Progenitor cell of endocrine pancreas (in vitro differentiated cells): ENCODE measurements around the gene CCDC110. TPM values are rescaled to one million over a fixed set of nuclear protein-coding genes. Genes with fewer than 3 reads are reported as not detected.

ENCODE experiments used
- DNase-seq: peaks from one replicate; pipeline ENCODE4 v3.0.0; 2021; ENCODE audit warnings: low spot score; ENCODE audit not compliant: unreplicated experiment
- H3K27ac Mint-ChIP-seq: 2 replicates; pipeline ENCODE4 v1.8.0; 2021; ENCODE audit warnings: mild to moderate bottlenecking, moderate library complexity, mixed read lengths
- H3K27me3 Mint-ChIP-seq: 2 replicates; pipeline ENCODE4 v1.8.0; 2021; ENCODE audit warnings: mixed read lengths
- H3K36me3 Mint-ChIP-seq: 2 replicates; pipeline ENCODE4 v1.8.0; 2022; ENCODE audit warnings: mixed read lengths; ENCODE audit not compliant: insufficient read depth
- H3K4me1 Mint-ChIP-seq: 2 replicates; pipeline ENCODE4 v1.8.0; 2021; ENCODE audit warnings: low read depth, mixed read lengths
- H3K4me3 Mint-ChIP-seq: 2 replicates; pipeline ENCODE4 v1.8.0; 2021; ENCODE audit warnings: low read depth, mild to moderate bottlenecking, moderate library complexity, mixed read lengths
- H3K9me3 Mint-ChIP-seq: 2 replicates; pipeline ENCODE4 v1.8.0; 2021; ENCODE audit warnings: low read depth, mixed read lengths
- total RNA-seq: library from RNA; stranded (reverse); gene quantifications from 2 replicates; pipeline ENCODE4 v1.2.1, GENCODE V29; 2021
- TF ChIP-seq, protein P1 (sequence below): fragments of 200-600 bp; sonication (generic); IDR thresholded peaks from one replicate; pipeline ENCODE4 v1.5.0; 2021; ENCODE audit warnings: antibody characterized with exemption, mild to moderate bottlenecking; ENCODE audit not compliant: unreplicated experiment

The CCDC110 gene
- total RNA-seq, 1 donor from 2014 or later: 3.1 TPM

DNA sequence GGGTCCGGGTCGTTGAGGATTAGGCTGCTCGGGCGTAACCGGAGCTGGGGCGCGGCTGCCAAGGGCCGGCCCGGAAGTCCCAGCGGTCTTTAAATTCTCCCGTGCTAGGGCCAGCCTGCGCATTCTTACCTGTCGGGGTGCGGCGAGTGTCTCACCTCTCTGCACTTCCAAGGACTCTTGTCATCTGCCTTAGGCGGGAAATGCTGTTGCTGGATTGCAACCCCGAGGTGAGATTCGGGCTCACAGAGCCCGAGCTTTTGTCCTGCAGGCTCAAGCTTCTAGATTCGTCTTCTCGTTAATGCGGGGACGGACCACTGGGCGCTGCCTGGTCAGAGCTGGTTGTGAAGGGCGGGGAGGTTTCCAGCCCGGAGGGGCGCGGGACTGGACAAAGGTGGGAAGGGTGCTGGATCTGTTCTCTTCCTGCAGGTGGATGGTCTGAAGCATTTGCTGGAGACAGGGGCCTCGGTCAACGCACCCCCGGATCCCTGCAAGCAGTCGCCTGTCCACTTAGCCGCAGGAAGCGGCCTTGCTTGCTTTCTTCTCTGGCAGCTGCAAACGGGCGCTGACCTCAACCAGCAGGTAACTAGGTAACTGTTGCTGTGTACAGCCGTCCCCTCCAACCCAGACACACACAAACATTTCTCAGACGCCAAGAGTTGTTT, 74.7 kb downstream of the CCDC110 start, which contains the start of gene ANKRD37:
TSS of gene ANKRD37 (plus strand) at position 118 of the 662 bp plus-strand sequence. CDS start at position 201, 83 bp downstream.
- H3K36me3 Mint-ChIP-seq: peaks cover 8% of the 10 kb centered on the region
- H3K27me3 Mint-ChIP-seq: peaks cover 14% of the 10 kb centered on the region
- no peaks in the 10 kb centered on the region for H3K9me3 Mint-ChIP-seq
- peaks cover 11% of the 10 kb centered on the region for H3K4me1 Mint-ChIP-seq
- H3K4me3 Mint-ChIP-seq: peak within 1 kb of the TSS; percentile 83
- peak within 1 kb of the TSS; percentile 98 for H3K27ac Mint-ChIP-seq
- peak; percentile 21 for DNase-seq
- TF ChIP-seq, protein P1, sequence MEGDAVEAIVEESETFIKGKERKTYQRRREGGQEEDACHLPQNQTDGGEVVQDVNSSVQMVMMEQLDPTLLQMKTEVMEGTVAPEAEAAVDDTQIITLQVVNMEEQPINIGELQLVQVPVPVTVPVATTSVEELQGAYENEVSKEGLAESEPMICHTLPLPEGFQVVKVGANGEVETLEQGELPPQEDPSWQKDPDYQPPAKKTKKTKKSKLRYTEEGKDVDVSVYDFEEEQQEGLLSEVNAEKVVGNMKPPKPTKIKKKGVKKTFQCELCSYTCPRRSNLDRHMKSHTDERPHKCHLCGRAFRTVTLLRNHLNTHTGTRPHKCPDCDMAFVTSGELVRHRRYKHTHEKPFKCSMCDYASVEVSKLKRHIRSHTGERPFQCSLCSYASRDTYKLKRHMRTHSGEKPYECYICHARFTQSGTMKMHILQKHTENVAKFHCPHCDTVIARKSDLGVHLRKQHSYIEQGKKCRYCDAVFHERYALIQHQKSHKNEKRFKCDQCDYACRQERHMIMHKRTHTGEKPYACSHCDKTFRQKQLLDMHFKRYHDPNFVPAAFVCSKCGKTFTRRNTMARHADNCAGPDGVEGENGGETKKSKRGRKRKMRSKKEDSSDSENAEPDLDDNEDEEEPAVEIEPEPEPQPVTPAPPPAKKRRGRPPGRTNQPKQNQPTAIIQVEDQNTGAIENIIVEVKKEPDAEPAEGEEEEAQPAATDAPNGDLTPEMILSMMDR: no peak

DNA sequence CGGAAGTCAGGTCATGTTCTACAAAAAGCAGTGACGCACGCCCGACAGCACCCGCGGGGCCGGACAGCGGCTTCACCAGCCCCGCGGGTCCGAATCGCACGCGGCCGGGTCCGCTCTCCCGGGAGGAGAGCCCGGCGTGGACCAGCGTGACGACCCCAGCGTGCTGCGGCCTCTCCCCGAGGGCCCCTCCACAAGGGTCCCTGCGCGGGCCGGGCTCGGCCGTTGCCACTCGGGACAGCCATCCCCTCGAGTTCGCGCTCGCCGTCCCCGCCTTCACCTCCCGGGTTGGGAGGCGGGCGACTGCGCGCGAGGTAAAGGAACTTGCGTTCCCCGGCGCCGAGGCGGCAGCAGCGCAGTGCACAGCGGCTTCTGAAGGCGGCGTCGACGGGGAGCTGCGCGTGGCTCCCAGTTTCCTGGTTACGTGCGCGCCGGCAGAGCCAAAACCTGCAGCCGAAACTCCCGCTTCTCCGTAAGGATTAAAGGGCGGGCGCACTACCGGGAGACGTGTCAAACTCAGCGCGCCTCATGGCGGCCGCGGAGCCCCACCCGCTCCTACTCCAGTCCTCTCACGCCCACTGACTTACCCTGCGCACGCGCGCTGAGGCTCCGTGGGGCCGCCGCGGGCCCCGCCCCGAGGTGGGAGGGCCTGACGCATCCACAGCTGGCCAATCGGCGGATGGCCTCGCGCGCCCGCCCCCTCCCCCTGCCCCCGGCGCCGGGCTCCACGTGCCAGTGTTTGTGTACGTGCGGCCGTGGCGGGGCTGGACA, 75.4 kb downstream of the CCDC110 start:
- DNase-seq: peak; percentile 94
- Mint-ChIP-seq H3K27ac (peak overlapping the region; percentile 98), H3K9me3 (no peaks in the 10 kb centered on the region), H3K4me1 (peaks cover 10% of the 10 kb centered on the region), H3K27me3 (peaks cover 14% of the 10 kb centered on the region), H3K4me3 (peak overlapping the region; percentile 83), H3K36me3 (peaks cover 8% of the 10 kb centered on the region)
- TF ChIP-seq, protein P1: no peak

DNA sequence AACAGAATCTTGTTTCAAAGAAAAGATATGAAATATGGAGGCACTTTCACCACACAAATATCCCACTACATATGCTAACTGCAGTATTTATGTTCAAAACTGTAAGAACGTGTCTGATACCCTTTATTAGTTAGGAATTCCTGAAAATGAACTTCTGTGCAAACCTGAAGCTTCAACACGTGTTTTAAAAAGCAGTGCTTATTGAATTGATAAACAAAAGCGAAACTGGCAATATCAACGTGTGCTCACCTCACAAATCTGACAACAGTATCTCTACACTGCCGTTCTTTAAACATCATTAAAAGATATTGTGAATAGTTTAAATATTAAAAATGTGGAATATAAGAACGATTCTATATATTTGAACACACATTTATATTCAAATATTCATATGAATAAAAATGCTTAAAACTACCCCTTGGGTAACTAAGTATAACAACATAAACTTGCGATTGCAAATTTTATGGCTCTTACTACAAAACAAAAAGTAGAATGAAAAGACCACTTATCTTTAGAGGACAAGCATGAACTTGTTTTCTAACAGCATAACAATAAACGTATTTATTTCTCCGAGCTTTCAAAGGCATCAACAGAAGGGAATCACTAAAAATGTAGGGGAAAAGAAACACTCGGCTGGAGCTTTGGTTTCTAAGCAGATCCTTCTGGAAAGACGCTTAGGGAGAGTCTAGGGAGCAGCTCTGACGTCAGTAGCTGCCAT, 76.1 kb downstream of the CCDC110 start, which contains the start of gene LRP2BP:
TSS of gene LRP2BP (minus strand) at position 687 of the 718 bp plus-strand sequence. CDS start 17,738 bp downstream, outside the sequence.
- H3K4me1 Mint-ChIP-seq: peaks cover 10% of the 10 kb centered on the region
- no peaks in the 10 kb centered on the region for H3K9me3 Mint-ChIP-seq
- H3K27me3 Mint-ChIP-seq: peaks cover 14% of the 10 kb centered on the region
- no peak for DNase-seq
- peaks cover 8% of the 10 kb centered on the region for H3K36me3 Mint-ChIP-seq
- TF ChIP-seq, protein P1: no peak
- H3K4me3 Mint-ChIP-seq: peak within 1 kb of the TSS; percentile 83
- H3K27ac Mint-ChIP-seq: peak within 1 kb of the TSS; percentile 98

Other genes with a start within 250 kb of the CCDC110 start
- 0.17 and 0.33 TPM in 2 replicates for gene LRP2BP, start 75.8 kb downstream of the CCDC110 start, total RNA-seq
- 1.4 TPM in 2 replicates for gene ANKRD37, start 74.9 kb downstream of the CCDC110 start, total RNA-seq
- gene UFSP2, start 45.8 kb downstream of the CCDC110 start, total RNA-seq: 30.9 and 32.3 TPM in 2 replicates
- gene PDLIM3, start 63.8 kb upstream of the CCDC110 start, total RNA-seq: 3.2 and 3.8 TPM in 2 replicates